OCI-LY3 (cell line): ENCODE results near the gene GIPC2.

ENCODE experiments used
- H2AFZ ChIP-seq: fragments of 200-600, 300-600 bp; shearing (Covaris generic); 2 replicates; pipeline ENCODE4 v1.6.0; 2014; ENCODE audit warnings: antibody characterized with exemption, low read depth, low read length
- H3K27ac ChIP-seq: fragments of 200-600, 300-600 bp; sonication (generic); 2 replicates; pipeline ENCODE4 v1.5.1; 2014; ENCODE audit warnings: mild to moderate bottlenecking, low read length, moderate library complexity, mixed read lengths
- H3K27me3 ChIP-seq: fragments of 200-600, 300-600 bp; sonication (generic); 2 replicates; pipeline ENCODE4 v1.6.1; 2014; ENCODE audit warnings: low read depth, low read length, mixed read lengths
- H3K36me3 ChIP-seq: fragments of 200-600, 300-600 bp; sonication (generic); replicated peaks from 2 replicates; pipeline ENCODE3; 2014; ENCODE audit warnings: low read depth, low read length, mixed read lengths
- H3K4me1 ChIP-seq: fragments of 300-600, 200-600 bp; sonication (generic); 2 replicates; pipeline ENCODE4 v1.6.1; 2014; ENCODE audit warnings: low read length, mixed read lengths
- H3K4me2 ChIP-seq: fragments of 200-600, 300-600 bp; sonication (generic); 2 replicates; pipeline ENCODE4 v1.6.1; 2014; ENCODE audit warnings: low read length, mixed read lengths
- H3K4me3 ChIP-seq: fragments of 300-600, 200-600 bp; sonication (generic); 2 replicates; pipeline ENCODE4 v1.5.1; 2014; ENCODE audit warnings: antibody characterized with exemption, mild to moderate bottlenecking, low read length, moderate library complexity
- H3K79me2 ChIP-seq: fragments of 300-600, 200-600 bp; shearing (Covaris generic); 2 replicates; pipeline ENCODE4 v1.6.1; 2014; ENCODE audit warnings: mild to moderate bottlenecking, low read length, mixed read lengths
- H3K9ac ChIP-seq: fragments of 300-600, 200-600 bp; shearing (Covaris generic); 2 replicates; pipeline ENCODE4 v1.6.0; 2014; ENCODE audit warnings: mild to moderate bottlenecking, low read length, moderate library complexity
- H3K9me3 ChIP-seq: fragments of 200-600, 300-600 bp; shearing (Covaris generic); 2 replicates; pipeline ENCODE4 v1.6.1; 2014; ENCODE audit warnings: low read length, mixed read lengths; ENCODE audit not compliant: insufficient read depth
- H4K20me1 ChIP-seq: fragments of 200-600, 300-600 bp; sonication (generic); 2 replicates; pipeline ENCODE4 v1.6.1; 2016; ENCODE audit warnings: low read length, mixed read lengths; ENCODE audit not compliant: insufficient read depth
- EZH2phosphoT487 ChIP-seq: fragments of 200-600 bp; shearing (Covaris generic); IDR thresholded peaks from 2 replicates; pipeline ENCODE4 v1.6.1; 2018; ENCODE audit warnings: antibody characterized with exemption, mixed run types, low read depth
- TF ChIP-seq, protein P1 (sequence below): fragments of 200-600, 300-600 bp; sonication (generic); IDR thresholded peaks from 2 replicates; pipeline ENCODE4 v1.5.1; 2014; ENCODE audit warnings: antibody characterized with exemption, low read length, low read depth

GIPC2 gene

DNA sequence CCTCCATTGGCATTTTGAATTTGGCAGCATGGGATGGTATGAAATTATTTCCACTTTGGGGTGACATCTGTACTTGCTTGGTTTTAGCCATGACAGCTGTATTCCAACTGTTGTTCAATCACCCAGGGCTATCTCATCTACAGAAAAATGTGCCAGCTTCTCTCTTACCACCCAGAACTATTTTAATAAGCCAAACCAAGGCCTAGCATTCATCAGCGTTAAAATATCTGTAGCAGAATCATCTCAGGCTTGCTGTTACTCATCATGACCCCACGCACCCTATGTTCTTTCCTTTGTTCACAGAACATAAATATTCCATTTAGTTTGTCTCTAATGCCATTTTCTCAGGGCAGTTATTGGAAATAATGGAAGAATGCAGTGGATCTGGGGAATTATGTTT is 49.8 kb downstream of the GIPC2 start:
- no peak overlapping the region for H3K27ac ChIP-seq
- no peak for TF ChIP-seq EZH2phosphoT487
- TF ChIP-seq, protein P1, sequence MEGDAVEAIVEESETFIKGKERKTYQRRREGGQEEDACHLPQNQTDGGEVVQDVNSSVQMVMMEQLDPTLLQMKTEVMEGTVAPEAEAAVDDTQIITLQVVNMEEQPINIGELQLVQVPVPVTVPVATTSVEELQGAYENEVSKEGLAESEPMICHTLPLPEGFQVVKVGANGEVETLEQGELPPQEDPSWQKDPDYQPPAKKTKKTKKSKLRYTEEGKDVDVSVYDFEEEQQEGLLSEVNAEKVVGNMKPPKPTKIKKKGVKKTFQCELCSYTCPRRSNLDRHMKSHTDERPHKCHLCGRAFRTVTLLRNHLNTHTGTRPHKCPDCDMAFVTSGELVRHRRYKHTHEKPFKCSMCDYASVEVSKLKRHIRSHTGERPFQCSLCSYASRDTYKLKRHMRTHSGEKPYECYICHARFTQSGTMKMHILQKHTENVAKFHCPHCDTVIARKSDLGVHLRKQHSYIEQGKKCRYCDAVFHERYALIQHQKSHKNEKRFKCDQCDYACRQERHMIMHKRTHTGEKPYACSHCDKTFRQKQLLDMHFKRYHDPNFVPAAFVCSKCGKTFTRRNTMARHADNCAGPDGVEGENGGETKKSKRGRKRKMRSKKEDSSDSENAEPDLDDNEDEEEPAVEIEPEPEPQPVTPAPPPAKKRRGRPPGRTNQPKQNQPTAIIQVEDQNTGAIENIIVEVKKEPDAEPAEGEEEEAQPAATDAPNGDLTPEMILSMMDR, result no peak
- H3K27me3 ChIP-seq, result no peaks in the 10 kb centered on the region
- H3K36me3 ChIP-seq, result no peaks in the 10 kb centered on the region
- H4K20me1 ChIP-seq, result no peaks in the 10 kb centered on the region
- H3K9me3 ChIP-seq, result no peaks in the 10 kb centered on the region
- no peak overlapping the region for H3K4me2 ChIP-seq
- no peaks in the 10 kb centered on the region for H3K79me2 ChIP-seq
- no peak overlapping the region for H3K4me3 ChIP-seq
- no peak overlapping the region for H2AFZ ChIP-seq
- no peak overlapping the region for H3K9ac ChIP-seq
- H3K4me1 ChIP-seq, result no peaks in the 10 kb centered on the region

DNA sequence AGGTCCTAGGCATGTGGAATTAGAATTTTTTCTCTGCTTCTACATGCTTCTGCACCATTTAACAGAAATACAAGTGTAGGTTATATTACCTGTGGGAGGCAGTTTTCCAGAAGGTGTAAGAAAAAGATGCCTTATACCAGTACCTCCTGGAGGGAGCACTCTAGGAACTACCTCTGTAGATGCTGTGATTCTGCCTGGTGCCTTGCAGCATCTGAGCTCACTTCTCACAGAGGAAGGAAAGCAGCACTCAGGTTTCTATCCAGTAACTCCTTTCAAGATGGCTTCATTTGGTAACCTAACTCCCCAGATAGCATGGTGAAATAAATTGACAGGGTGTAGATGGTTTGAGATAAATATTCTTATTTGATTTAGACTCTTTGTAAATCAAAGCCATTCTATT is 50.3 kb downstream of the GIPC2 start:
- no peaks in the 10 kb centered on the region for H4K20me1 ChIP-seq
- no peaks in the 10 kb centered on the region for H3K9me3 ChIP-seq
- no peaks in the 10 kb centered on the region for H3K4me1 ChIP-seq
- TF ChIP-seq EZH2phosphoT487, result no peak
- TF ChIP-seq, protein P1, result no peak
- no peak overlapping the region for H3K27ac ChIP-seq
- H2AFZ ChIP-seq, result no peak overlapping the region
- no peak overlapping the region for H3K9ac ChIP-seq
- H3K4me3 ChIP-seq, result no peak overlapping the region
- H3K79me2 ChIP-seq, result no peaks in the 10 kb centered on the region
- H3K4me2 ChIP-seq, result no peak overlapping the region
- no peaks in the 10 kb centered on the region for H3K27me3 ChIP-seq
- H3K36me3 ChIP-seq, result no peaks in the 10 kb centered on the region

- H3K4me1 ChIP-seq, result no peaks in the 10 kb centered on the region
- TF ChIP-seq, protein P1, result no peak
- no peak for TF ChIP-seq EZH2phosphoT487
- no peak overlapping the region for H3K27ac ChIP-seq
Measured at GRCh38 chr1:78096976-78097375, 51.2 kb downstream of the GIPC2 start.

DNA sequence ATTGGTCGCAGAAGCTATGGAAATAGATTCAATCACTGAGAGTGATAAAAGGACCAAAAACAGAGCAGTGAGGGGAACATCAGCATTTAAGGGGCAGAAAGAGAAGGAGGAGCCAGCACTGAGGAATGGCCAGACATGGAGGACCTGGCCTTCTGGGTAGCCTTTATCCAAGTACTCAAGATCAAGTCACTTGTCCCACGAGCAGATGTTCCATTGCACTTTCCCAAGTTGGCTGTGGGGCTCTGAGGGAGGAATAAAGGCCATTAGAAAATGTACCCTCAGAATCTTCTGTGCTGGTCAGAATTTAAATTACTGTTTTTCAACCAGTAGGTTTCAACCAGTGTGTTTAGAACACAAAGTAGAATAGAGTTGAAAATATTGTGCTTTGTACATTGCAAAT is 55.3 kb downstream of the GIPC2 start:
- H3K4me1 ChIP-seq, result no peaks in the 10 kb centered on the region
- no peaks in the 10 kb centered on the region for H3K36me3 ChIP-seq
- no peak overlapping the region for H3K9ac ChIP-seq
- H3K27me3 ChIP-seq, result no peaks in the 10 kb centered on the region
- H2AFZ ChIP-seq, result no peak overlapping the region
- no peaks in the 10 kb centered on the region for H4K20me1 ChIP-seq
- H3K27ac ChIP-seq, result no peak overlapping the region
- TF ChIP-seq, protein P1, result no peak
- no peak for TF ChIP-seq EZH2phosphoT487
- no peaks in the 10 kb centered on the region for H3K79me2 ChIP-seq
- no peak overlapping the region for H3K4me3 ChIP-seq
- no peak overlapping the region for H3K4me2 ChIP-seq
- no peaks in the 10 kb centered on the region for H3K9me3 ChIP-seq

More at GRCh38 chr1:78096976-78097375, 51.2 kb downstream of the GIPC2 start:
- Histone ChIP-seq H3K27me3 (no peaks in the 10 kb centered on the region), H3K79me2 (no peaks in the 10 kb centered on the region), H3K9me3 (no peaks in the 10 kb centered on the region), H3K9ac (no peak overlapping the region), H3K36me3 (no peaks in the 10 kb centered on the region), H3K4me2 (no peak overlapping the region), H2AFZ (no peak overlapping the region), H3K4me3 (no peak overlapping the region), H4K20me1 (no peaks in the 10 kb centered on the region)
